PC-3 (cell line): ENCODE measurements around the gene TMEM91.

Source experiments
- EZH2phosphoT487 ChIP-seq: fragments of 300-600 bp; sonication (generic); IDR thresholded peaks from 2 replicates; pipeline ENCODE4 v1.6.1; 2018; ENCODE audit warnings: mild to moderate bottlenecking, antibody characterized with exemption, low read length, borderline replicate concordance
- TF ChIP-seq, protein P1 (sequence below): fragments of 300-600 bp; sonication (generic); conservative IDR thresholded peaks from 2 replicates; pipeline ENCODE4 v1.5.1; 2017; ENCODE audit warnings: antibody characterized with exemption, low read depth, mild to moderate bottlenecking, low read length

DNA sequence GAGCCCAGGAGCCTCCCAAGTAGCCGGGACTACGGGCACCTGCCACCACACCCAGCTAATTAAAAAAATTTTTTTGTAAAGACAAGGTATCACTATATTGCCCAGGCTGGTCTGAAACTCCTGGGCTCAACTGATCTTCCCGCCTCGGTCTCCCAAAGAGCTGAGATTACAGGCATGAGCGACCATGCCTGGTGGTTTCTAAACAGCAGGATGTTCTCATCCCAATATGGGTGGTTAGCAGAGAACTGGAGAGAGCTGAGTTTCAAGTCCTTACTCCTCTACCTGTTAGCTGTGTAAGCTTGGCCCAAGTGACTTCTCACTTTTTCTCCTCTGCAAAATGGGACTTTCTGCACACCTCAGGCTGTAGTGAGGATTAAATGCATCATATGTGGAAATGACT, 8.0 kb downstream of the TMEM91 start:
- TF ChIP-seq, protein P1, sequence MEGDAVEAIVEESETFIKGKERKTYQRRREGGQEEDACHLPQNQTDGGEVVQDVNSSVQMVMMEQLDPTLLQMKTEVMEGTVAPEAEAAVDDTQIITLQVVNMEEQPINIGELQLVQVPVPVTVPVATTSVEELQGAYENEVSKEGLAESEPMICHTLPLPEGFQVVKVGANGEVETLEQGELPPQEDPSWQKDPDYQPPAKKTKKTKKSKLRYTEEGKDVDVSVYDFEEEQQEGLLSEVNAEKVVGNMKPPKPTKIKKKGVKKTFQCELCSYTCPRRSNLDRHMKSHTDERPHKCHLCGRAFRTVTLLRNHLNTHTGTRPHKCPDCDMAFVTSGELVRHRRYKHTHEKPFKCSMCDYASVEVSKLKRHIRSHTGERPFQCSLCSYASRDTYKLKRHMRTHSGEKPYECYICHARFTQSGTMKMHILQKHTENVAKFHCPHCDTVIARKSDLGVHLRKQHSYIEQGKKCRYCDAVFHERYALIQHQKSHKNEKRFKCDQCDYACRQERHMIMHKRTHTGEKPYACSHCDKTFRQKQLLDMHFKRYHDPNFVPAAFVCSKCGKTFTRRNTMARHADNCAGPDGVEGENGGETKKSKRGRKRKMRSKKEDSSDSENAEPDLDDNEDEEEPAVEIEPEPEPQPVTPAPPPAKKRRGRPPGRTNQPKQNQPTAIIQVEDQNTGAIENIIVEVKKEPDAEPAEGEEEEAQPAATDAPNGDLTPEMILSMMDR, result no peak
- TF ChIP-seq EZH2phosphoT487, result no peak
